Fibroblast of skin of scalp (primary cell): ENCODE measurements around the gene PARS2. TPM values are rescaled to one million over a fixed set of nuclear protein-coding genes. Genes with fewer than 3 reads are reported as not detected.

ENCODE experiments used
- DNase-seq: peaks from one replicate; pipeline ENCODE4 v3.0.0-alpha.2; 2013
- polyA plus RNA-seq, 2 experiments: library from polyadenylated mRNA; unstranded; fragments of 120-200 nt; gene quantifications; one replicate each; pipeline ENCODE4 v1.2.1, GENCODE V29; 2013; ENCODE audit not compliant: insufficient read length in 2 of 2

Gene PARS2
- 3.9 TPM for polyA plus RNA-seq (2013, experiment 1 of 2; ENCODE audit: insufficient read length)
- 3.9 TPM for polyA plus RNA-seq (2013, experiment 2 of 2; ENCODE audit: insufficient read length)

DNA sequence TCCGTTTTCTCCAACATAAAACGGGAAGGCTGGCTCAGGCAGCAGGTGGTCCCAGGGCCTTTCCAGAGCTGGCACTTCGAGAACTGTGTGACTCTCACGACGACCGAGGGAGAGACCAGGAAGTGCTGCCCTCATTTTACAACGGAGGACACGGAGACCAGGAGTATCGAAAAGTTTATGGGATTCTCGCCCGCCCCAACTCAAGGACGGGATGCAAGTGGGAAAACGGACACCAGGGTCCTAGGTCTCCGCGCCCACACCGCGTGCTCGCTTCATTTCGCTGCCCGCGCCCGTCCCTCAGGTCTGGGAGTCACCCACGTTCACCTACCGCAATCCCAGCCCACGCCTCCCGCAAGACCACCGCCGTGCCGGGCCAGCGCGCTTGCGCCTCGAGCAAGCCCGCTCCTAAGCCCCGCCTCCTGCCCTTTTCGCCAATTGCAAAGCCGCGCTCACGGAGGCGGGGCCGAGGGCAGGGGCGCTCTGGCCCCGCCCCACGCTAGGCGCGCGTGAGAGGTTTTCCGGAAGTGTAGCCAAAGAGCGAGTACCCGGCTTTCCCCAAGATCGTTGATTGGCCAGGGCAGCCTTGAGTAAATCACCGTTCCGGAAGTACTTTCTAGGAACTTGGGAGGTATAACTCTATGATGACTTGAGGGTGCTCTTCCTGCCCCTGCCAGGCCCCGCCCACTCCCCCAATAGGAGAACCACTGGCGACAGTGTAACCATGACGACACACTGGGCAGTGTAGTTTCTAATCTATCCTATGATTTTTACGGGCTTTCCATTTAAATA is at the start of gene PARS2:
Gene PARS2, minus strand, starts transcription at position 391 of the 789 bp plus-strand sequence. CDS start 5,362 bp downstream, outside the sequence.
- DNase-seq: peak; percentile 100

DNA sequence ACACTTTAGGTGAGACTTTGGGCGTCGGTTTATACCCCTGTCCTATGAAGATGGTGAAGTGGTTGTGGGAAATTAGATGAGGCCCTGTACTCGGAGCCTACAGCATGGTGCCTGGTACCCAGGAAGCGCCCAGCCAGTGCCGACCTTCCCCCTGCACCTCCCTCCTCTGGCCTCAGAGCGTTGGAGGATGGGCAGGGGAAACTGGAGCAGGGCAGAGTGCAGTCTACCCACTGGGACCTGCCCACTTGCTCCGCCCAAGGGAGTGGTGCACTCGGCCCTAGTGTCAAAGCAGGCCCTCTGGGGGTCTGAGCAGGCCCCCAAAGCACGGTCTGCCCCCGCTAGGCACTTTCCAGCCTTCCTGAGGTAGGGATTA is 49.8 kb upstream of the PARS2 start:
- DNase-seq: no peak

DNA sequence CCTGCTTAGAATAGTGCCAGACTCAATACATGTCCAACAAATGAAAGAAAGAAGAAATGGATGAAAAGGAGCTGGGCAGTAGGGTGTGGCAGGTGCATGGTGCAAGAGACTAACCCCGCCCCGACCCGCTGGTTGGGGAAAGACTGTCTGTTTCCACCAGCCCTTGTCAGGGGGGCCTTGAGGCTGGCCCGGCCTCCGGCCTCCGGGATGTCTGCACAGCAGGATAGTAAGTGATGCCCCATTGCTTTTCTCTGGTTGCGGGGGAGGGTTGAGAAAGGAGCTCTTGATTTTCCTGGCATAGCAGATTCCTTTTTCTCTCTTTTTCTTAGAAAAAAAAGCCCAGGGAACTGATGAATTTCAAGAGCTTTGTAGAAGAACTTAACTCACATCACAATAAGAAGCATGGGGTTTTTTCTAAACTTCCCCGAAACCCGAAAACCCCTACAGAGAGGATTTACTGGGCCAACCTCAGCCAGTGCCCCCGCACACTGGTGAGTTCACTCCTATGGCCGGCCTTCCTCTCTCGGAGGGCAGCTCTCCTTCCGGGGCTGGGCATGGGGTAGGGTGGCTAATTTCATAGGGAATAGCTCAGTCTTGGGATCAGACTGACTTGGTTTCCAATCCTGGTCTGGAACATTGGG is 49.3 kb upstream of the PARS2 start:
- no peak for DNase-seq

DNA sequence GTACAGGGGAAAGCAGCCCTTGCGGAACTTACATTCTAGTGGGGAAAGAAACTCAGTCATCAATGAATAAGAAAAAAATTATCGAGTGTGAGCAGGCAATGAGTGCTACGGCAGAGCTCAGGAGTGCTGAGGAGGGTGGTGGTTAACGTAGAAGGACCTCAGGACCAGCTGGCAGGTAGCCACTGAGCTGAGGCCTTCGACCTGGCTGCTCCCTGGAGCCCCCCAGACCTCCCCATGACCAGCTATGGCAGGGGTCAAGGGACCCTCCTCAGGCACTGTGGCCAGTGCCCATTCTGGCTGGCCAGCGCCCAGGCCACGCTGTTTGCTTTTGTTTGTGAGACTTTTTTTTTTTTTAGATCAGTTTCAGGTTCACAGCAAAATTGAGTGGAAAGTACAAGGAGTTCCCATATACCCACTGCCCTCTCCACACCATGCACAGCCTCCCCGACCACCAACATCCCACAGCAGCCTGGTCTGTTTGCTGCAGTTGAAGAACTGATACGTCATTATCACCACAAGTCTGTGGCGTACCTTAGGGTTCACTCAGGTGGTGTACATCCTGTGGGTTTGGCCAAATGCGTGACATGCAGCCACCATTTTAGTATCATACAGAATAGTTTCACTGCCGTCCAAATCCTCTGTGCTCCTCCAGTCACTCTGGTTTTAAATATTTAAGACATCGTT is 48.6 kb upstream of the PARS2 start:
- no peak for DNase-seq

DNA sequence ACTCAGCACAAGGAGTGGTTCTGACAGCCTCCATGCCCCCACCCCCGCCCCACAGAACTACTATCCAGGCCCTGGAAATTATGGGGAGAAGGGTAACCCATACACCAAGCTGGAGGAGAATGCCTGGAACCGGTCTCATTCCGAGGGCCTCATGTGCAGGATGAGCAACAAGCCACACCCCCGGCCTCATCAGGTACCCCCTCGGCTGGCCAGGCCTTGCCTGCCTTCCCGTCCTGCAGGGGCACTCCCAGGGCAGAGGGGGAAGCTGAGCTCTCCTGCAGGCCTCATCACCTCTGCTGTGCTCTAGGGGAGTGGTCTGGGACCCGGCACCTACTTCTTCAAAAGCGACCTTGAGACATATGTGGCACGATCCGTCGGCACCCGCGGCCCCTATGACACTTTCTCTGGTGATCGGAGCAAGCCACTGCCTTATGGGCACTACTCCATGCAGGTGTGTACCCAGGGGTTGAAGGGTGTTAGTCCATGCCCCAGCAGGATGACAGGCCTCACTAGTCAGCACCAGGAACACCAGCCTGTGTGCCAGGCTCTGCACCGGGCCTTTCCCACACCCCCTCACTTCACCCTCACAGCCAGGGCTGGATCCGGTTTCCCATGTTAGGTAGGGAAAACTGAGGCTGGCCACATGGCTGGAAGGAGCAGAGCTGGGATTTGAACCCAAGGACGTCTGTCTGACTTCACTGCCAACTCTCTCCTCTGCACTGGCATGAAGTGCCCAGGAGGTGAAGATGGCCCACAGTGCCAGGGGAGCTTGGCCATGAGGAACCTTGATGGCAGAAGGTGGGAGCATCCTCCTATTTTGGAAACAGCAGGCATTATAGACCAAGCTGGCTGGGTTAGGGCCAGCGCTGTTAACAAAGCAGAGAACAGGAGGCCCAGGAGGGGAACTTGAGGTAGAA is 47.7 kb upstream of the PARS2 start:
- DNase-seq: no peak

DNA sequence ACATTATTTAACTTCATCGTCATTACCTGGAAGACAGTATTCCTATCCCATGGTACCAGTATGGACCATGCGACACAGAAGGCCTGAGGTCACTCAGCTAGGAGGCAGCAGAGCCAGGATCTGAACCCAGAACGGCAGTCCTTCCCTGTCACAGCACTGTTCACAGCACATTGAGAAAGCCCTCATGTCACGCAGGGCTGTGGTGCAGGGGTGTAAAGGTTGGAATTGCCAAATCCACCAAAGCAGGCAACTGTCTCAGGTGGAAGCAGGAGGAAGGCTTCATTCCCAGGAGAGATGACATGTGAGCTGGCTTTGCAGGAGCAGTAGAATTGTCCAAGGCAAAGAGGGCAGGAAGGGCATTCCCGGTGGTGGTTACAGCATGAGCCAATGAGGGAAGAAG is 46.7 kb upstream of the PARS2 start:
- no peak for DNase-seq

DNA sequence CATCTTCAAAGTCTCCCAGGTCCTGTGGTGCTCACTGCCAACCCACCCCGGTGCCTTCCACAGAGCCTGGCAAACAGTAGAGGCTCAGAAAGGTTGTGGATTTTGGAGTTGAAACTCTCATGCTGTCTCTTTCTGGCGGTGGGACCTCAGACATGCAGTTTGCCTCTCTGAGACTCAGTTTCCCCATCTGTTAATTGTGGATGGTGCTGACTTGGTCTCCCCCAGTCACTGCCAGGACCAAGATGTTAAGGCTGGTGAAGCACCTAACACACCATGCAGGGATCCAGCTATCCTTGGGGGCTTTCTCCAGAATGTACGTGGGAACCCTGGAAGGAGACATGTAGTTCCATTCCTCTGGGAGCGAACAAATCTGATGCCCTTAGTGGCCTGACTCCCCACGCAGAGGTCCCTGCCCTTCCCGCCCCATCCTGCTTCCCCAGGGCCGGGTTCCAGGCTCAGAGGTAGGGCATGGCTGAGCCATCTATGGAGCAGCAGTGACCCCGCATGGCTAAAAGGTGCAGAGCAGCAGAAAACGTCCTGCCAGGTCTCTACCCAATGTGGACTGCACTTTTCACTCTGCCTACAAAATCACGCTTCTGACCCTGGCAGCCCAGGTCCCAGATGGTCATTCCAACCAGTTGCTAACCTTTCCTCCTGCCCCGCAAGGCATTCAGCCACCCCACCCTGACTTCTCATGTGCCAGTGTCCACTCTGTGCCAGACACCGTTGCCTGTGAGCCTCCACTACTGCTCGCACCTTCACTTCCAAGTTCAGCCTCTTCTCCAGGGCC is 46.0 kb upstream of the PARS2 start:
- DNase-seq: peak; percentile 55

DNA sequence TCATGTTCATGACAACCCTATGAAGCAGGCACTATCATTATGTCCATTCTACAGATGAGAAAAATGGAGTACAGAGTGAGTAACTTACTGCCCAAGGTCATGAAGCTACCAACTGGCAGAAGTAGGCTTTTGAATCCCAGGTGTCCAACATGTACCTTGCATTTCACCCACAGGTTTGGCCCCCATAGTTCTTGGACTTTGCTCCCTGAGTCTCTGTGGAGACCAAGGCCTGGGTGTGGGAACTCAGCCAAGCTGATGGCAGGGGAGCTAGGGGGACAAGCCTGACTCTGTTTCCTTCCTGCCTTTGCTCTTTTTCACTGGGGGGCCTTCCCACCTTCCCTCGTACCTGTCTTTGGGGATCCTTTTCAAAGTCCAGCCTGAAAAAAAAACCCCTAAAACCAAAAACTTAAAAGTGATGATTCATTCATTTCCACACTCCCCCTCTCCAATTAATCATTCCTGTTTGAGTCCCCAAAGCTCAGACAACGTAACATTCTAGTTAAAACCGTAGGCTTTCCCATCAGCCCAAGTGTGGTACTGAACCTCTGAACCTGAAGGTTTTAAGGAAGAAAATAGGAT is 45.3 kb upstream of the PARS2 start:
- DNase-seq: no peak

DNA sequence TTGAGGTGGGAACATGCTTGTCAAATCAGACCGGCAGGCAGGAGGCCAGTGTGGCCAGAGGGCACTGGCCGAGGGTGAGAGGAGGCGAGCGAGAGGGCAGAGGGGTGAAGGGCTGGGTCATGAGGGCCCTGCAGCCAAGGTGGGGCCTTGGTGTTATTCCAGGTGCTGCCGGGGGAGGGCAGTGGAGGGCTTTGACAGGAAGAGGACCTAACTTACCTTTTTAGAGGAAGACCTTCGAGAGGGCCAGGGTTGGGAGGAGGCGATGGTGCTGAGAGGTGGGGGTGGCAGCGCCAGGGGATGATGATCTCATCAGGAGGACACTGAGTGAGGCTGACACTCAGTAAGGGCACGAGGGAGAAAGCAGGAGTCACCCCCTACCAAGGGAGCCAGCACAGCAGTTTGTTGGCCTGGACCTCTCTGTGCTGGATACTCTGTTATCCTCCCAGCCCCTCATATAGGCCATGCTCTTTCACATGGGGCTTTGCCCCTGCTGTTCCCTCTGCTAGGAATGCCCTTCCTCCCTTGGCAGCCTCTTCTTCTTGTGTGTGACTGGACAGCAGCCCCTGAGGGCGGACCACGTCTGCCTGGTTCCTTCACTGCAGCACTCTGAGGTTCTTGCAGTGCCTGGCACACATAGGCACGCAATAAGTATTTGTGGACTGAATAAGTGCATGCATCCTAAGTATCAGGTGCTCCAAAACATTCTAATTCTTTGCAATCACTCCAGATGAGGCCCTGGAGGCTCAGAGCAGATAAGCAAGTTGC is 44.3 kb upstream of the PARS2 start:
- DNase-seq: no peak

DNA sequence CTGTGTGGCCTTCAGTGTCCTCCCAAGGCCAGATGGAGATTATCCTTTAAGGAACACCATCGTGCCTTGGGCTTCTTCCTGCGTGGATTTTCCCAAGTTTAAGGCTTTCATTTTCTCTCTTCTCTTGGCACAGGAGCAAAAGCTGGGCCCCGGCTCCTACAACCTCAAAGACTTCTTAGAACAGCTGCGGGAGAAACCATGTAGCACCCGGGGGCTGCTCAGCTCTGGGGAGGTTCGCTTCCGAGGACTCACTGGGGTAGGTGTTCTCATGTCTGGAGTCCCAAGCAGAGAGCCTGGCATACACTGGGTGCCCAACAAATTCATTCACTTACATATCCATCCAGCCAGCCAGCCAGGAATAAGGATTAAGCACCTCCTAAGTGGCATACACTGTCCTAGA is 43.4 kb upstream of the PARS2 start:
- DNase-seq: no peak

DNA sequence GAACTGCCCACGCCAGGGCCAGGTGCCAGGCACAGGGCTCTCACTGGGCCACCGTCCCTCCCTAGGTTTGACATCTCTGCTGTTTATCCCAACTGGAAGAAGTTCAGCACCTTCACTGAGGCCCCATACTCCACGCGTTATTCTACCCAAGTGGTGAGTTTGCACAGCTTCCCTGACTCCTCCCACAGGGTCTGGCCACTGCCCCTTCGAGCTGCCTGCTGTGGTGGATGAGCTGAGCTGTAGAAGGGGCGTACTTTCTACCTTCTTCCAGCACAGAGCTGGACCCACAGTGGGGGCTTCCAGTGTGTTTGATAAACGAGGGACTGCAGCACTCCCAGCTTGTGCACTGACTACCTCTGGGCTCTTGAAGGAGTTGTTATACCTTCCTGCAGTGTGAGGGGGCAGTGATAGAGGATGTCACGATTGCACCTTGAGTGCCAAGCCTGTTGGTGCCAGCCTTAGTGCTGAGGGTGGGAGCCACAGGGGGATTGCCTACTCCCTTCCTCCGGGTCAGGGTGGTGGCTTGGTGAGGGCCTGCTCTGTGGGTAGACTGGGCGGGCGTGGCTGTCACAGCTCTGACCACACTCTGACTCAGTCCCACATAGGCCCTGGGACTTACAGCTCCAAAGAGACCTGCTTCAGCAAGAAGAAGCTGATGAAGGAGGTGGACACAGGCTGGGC is 42.7 kb upstream of the PARS2 start:
- DNase-seq: no peak

DNA sequence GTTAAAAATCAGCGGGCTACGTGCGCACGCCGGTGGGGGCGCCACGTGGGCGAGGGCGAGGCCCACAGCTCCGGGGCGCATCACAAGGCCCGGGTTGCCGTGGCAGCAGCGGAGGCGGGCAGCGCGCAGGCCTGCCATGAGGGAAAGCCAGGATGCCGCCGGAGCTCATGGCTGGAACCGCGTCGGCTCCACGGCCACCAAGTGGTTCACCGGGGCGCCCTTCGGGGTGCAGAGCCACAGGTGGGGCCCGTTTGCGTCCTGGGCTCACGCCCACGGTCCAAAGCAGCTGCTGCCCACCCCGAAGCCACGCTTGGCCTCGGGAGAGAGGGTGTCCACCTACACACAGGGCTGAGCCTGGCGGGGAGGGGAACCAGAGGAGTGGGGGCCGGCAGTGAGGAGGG is 41.7 kb upstream of the PARS2 start:
- no peak for DNase-seq

DNA sequence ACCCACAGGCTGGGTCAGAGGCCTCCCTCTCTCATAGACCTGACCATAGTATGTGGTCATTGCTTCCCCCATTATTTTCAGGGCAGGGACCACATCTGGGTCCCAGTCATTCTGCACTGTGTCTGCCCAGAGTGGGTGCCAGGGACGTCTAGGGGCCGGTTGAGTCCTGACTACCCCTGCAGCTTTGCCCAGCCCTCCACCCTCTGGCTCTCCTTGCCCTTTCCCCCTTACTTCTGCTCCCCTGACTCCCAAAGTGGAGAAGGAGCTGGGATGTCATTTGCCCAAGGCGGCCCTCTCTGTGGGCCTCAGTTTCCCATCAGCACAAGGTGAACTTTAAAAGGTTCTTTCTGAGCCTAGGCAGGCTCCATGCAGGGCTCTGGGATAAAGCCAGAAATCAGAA is 41.1 kb upstream of the PARS2 start:
- no peak for DNase-seq

DNA sequence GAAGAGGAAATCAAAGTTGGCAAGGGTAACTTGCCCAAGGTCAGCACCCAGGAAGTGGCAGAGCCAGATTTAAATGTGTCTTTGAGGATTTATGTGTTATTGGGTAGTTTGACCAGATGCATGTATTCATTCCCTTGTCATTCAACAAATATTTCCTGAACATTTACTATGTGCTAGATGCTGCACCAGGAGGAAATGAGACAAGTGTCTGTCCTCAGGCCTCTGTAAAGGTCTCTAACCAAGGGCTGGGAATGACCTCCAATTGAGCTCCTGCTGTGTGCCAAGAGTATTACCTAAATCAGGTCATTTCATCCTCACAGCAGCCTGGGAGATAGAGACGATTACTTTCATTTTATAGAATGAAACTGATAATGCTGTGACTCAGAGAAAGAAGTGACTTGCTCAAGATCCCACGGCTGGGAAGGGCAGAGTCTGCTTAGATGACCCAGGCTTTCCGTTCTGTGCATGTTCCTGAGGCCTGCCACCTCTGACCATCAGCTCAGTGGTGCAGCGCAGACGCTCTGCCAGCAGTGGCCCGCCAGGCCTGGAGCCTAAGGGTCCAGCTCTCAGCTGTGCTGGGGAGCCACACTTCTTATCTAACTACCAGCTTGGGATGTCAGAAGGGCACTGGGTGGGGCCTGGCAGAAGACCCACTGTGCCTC is 40.3 kb upstream of the PARS2 start:
- no peak for DNase-seq

DNA sequence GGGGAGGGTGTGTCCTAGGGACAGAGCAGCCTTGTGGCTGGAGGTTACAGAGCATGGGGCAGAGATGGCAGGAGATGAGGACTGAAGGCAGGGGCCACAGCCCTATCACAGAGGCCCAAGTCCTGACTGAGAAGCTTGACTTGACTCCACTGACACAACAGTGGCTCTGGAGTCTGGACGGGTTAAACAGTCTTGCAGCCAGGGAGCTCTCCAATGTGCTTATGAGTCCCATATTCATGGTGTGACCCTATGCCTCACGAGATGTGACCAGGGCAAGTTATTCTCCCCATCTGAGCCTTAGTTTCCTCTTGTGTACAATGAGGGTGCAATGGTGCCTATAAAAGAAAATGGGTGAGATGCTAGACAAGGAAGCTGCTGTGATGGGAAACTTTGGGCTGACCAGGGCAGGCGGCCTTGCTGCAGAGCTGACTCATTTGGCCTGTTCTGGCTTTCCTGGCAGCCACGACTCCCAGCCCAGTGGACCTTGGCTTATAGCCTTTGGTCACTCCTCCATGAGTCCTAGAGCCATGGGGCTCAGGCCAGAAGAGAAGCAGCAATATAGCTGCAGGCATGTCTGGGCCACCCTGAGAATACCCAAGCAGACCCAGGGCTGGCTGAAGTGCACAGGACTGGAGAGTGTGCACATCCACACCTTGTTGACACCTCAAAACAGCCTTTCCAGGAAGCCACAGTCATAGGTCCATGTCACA is 39.6 kb upstream of the PARS2 start:
- no peak for DNase-seq

DNA sequence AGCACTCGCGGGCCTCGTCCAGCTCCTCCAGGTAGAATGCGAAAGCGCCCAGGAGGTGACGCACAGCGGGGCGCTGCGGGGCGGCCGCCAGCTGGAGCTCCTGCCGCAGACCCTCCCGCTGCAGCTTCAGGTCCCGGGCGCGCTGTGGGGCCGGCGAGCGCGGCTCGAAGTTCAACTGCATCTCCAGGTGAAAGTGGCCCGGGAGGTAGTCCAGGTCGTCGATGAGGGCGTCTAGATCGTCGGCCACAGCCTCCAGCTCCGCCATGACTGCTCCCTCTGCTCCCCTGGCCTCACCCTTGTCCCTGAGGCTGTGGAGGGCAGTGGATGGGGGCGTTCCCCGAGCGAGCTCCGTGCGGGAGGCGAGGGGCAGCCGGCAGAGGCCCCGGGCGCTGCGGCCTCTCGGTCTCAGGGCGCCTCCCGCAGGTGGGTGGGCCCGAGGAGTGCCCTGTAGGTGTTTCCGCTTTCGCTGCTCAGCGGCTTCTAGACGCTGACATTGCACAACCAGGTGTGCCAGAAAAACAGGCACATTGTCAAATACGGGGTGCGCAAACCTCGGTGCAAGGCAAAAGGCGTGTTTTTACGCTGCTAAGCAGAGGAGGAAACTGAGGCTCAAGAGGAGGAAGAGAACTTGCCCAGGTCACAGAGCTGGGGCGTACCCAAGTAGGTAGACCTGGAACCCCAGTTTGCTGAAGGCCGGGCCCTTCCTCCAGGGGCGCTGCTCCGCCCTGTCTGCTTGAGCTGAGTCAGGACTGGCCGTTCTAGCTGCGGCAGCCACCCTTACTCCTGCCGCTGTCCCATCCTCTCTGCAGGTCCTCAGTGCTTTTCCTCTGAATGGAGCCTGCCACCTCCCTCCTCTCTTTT is 36.8 kb upstream of the PARS2 start, which contains the start of gene TTC22:
Gene TTC22, minus strand, starts transcription at position 425 of the 861 bp plus-strand sequence. Its CDS starts 160 bp downstream, at position 265.
- DNase-seq: no peak
